Stimulated activated naive CD4-positive, alpha-beta T cell (primary cell): ENCODE data around the gene GRIA1.

ENCODE experiments used
- DNase-seq, 6 experiments: peaks; one replicate each; lab custom pipeline; 2025; lab: John Stamatoyannopoulos, UW

GRIA1 gene

GRCh38 chr5:153551537-153552079 lies 61.1 kb downstream of the GRIA1 start:
- DNase-seq: no peak

GRCh38 chr5:153552886-153553285 lies 62.4 kb downstream of the GRIA1 start:
- no peak for DNase-seq

- no peak for DNase-seq
Measured at GRCh38 chr5:153555420-153556114, 65.1 kb downstream of the GRIA1 start.

- DNase-seq: no peak
Measured at GRCh38 chr5:153558957-153559356, 68.5 kb downstream of the GRIA1 start.

- DNase-seq: no peak
Measured at GRCh38 chr5:153559926-153560325, 69.5 kb downstream of the GRIA1 start.

GRCh38 chr5:153562189-153562588 lies 71.7 kb downstream of the GRIA1 start:
- DNase-seq: no peak

GRCh38 chr5:153565822-153566221 lies 75.4 kb downstream of the GRIA1 start:
- no peak for DNase-seq

- DNase-seq: no peak
Measured at GRCh38 chr5:153569036-153569435, 78.6 kb downstream of the GRIA1 start.

- DNase-seq: no peak
Measured at GRCh38 chr5:153571162-153571561, 80.7 kb downstream of the GRIA1 start.

- DNase-seq: no peak
Measured at GRCh38 chr5:153572411-153573145, 82.1 kb downstream of the GRIA1 start.

GRCh38 chr5:153573326-153574033 lies 83.0 kb downstream of the GRIA1 start:
- DNase-seq: no peak

GRCh38 chr5:153584126-153584959 lies 93.9 kb downstream of the GRIA1 start:
- no peak for DNase-seq

GRCh38 chr5:153584960-153585359 lies 94.5 kb downstream of the GRIA1 start:
- no peak for DNase-seq

- no peak for DNase-seq
Measured at GRCh38 chr5:153585622-153586277, 95.3 kb downstream of the GRIA1 start.

GRCh38 chr5:153592081-153592480 lies 101.6 kb downstream of the GRIA1 start:
- no peak for DNase-seq

- DNase-seq: no peak
Measured at GRCh38 chr5:153594785-153595184, 104.3 kb downstream of the GRIA1 start.

- no peak for DNase-seq
Measured at GRCh38 chr5:153598099-153598498, 107.6 kb downstream of the GRIA1 start.

GRCh38 chr5:153601377-153601776 lies 110.9 kb downstream of the GRIA1 start:
- no peak for DNase-seq

- DNase-seq: no peak
Measured at GRCh38 chr5:153605386-153605785, 114.9 kb downstream of the GRIA1 start.

GRCh38 chr5:153610009-153610408 lies 119.5 kb downstream of the GRIA1 start:
- DNase-seq: no peak

GRCh38 chr5:153610811-153611210 lies 120.3 kb downstream of the GRIA1 start:
- DNase-seq: no peak
